Non-pigmented ciliary epithelial cell (primary cell): ENCODE measurements around the gene PCDHA1.

Source experiments
- DNase-seq: peaks from one replicate; pipeline ENCODE4 v3.0.0-alpha.2; 2010; ENCODE audit warnings: low read depth

The PCDHA1 gene

GRCh38 chr5:140923601-140924000, 137.7 kb downstream of the PCDHA1 start:
- no peak for DNase-seq

GRCh38 chr5:140925806-140926442, 140.0 kb downstream of the PCDHA1 start, which contains the start of gene PCDHAC1:
TSS of gene PCDHAC1 (plus strand) at chr5:140926299. CDS start at chr5:140926893, 594 bp downstream.
- no peak for DNase-seq

DNA sequence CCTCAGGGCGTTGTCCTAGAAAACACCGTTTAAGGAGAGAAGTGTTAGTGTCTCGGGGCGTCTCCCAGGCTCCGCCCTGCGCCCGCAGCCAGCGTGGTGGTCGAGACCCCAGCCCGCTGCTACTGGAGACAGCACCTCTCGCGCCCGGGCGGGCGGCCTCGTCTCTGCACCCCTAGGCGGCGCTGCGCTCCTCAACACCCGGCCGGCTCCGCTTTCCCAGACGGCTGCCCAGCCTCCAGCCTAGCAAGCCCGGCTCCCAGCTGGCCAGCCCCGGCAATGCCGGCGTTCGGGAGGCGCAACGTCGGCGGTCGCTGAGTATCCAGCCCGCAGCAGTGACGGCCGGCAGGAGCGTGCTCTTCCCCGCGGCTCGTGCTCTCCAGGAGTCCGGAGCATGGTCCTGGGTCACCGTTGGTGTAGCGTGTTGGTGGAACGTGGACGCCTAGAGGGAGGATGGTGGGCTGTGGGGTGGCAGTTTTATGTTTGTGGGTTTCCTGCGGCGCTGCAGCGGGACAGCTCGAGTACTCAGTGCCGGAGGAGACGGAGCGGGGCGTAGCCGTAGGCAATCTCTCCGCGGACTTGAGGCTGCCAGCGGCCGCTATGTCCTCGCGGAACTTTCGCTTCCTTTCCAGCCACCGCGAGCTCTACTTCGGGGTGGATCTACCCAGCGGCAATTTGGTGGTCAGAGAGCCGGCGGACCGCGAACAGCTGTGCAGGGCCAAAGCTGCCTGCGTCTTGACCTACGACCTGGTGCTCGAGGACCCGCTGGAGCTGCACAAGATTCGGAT, 140.7 kb downstream of the PCDHA1 start:
- DNase-seq, result no peak

GRCh38 chr5:140927228-140927573, 141.3 kb downstream of the PCDHA1 start:
- DNase-seq, result no peak

DNA sequence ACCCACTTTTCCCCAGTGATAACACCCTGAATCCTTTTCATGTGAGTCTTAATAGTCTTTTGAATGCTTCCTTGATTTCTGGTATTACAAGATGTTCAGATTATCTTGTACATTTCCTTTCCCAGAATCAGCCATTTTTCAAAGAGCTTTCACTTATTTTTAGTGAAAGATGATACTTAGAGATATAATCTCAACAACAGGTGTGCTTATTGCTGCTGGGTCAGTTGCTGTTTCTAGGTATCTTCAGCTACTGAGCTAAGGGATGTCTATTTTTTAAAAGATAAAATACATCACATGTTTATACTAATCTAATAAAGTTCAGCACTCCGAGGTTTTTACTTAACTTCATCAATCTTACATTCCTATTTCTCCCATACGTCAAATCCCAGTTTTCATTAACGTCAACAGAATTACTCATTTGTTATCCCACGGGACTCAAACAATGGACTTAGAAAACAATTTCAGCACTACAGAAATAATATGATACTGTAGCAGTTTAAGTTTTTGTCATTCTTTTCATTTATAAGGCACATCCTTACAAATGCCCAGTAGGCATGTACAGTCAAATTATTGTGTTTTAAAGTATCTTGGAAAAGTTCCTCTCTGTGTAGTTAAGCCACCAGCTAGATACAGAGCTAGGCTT, 149.1 kb downstream of the PCDHA1 start:
- no peak for DNase-seq

DNA sequence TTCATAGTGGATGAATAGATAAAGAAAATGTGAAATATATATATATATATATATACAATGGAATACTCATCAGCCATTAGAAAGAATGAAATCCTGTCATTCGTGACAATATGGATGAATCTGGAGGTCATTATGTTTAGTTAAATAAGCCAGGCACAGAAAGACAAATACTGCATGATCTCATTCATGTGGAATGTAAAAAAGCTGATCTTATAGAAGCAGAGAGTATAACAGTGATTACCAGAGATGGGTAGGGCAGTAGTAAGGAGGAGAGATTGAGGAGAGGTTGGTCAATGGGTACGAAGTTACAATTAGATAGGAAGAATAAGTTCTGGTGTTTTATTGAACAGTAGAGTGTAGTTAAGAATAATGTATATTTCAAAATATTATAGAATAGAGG, 160.6 kb downstream of the PCDHA1 start:
- no peak for DNase-seq

- DNase-seq, result no peak
These were observed 165.7 kb downstream of the PCDHA1 start for GRCh38 chr5:140951636-140952035.

GRCh38 chr5:140953234-140953633, 167.3 kb downstream of the PCDHA1 start:
- DNase-seq, result no peak

DNA sequence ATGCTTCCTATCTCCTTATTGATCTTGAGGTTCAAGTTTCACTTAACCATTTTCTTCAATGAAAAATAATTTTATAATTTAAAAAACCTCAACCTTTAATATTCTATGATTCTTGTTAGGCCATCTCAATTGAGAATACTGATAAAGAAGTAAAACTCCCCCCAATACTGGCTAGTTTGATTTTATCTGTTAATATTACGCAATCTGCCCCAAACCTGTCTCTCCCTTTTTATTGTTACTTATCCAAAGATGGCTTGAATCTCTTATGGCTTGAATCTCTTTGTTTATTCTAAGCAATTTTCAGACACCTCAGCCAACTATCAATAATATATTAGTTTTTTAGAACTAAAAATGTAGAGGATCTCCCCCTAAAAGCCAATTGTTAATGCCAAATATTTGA, 176.2 kb downstream of the PCDHA1 start:
- DNase-seq, result no peak

DNA sequence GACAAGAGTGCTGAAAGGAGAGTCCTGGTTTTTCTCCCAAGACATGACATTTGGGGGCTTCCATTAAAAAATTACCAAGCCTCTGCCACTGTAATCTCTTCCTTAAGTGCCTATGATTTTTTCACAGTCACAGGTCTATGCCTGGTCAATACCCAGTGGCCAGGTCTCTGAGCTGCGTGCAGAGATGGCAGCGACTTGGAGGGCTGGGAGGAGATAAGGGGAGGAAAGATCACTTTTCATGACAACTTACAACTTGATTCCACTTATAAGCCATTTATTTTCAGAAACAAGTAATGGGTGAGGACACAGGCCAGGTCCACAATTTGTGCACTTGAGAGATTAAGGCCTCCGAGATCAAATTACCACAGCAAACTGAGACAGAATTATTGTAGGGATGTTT, 178.4 kb downstream of the PCDHA1 start:
- no peak for DNase-seq

- no peak for DNase-seq
These were observed 180.0 kb downstream of the PCDHA1 start for GRCh38 chr5:140965905-140966292.

DNA sequence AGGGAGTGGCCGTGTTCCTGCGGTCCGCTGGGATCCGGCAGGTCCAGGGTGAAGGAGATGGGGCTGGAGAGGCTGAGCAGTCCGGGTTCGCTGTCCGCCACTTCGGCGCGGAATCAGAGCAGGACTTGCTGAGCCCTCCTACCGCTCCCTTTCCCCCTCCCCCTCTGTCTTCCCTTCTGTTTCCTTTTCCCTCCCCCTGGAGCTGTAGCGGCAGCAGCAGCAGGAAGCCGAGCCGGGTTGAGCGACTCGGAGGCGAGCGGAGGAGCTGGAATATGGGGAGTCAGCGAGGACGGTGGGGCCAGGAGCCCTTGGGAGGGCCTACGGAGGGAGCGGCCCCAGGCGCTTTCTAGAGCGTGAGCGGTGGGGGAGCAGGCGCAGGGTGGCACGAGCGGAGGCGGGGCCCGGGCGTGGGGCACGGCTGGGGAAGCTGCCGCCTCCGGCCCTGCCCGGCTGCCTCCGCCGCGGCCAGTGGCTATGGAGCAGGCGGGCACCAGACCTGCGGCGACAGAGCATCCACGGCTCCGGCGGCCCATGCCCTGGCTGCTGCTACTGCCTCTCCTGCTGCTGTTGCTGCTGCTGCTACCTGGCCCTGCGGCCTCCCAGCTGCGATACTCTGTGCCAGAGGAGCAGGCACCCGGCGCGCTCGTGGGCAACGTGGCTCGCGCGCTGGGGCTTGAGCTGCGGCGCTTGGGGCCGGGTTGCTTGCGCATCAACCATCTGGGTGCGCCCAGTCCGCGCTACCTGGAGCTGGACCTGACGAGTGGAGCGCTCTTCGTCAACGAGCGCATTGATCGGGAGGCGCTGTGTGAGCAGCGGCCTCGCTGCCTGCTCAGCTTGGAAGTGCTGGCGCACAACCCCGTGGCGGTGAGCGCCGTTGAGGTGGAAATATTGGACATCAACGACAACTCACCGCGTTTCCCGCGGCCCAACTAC, 180.6 kb downstream of the PCDHA1 start, which contains the start of gene PCDHAC2:
PCDHAC2 (plus strand) TSS at position 184 of the 933 bp plus-strand sequence; CDS start at position 475, 291 bp downstream.
- no peak for DNase-seq

- no peak for DNase-seq
These were observed 181.4 kb downstream of the PCDHA1 start for GRCh38 chr5:140967226-140967893.

DNA sequence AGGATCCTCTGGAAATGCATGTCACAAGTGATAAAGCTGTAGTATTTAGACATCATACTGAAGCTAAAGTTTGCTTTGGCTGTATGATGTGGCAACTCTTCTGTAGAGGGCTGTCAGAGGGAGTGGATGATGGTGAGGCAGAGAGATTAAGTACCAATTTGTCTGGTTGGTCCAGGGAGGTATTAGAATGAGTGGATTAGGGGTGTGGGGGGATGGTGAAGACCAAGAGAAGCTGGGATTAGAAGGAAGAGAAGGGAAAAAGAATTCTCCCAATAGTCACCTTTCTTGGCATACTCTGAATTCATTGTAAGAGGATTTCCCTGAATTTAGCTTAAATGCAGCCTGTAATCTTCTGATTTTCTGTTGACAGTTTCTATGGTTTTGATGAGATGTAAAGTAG, 183.9 kb downstream of the PCDHA1 start:
- DNase-seq, result no peak

GRCh38 chr5:140973550-140973949, 187.6 kb downstream of the PCDHA1 start:
- DNase-seq, result no peak

DNA sequence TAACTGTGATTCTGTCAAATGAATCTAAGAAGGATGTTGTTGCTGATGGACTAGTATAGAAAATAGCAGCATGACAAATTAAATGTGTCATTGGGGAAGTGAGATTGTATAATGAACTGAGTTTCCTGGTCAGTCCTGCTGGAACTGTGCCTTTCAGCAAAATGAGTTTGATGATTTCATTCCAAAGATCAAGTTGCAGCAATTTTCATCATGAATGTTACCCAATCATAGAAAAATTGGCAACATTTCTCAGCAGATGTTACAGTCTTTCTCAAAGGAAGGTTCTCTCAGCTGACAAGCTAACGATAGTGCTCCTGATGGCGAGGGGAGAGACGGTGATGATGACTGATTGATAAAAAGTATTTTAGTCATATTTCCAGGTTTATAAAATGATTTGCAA, 191.1 kb downstream of the PCDHA1 start:
- DNase-seq, result no peak

GRCh38 chr5:140978260-140978659, 192.3 kb downstream of the PCDHA1 start:
- no peak for DNase-seq

DNA sequence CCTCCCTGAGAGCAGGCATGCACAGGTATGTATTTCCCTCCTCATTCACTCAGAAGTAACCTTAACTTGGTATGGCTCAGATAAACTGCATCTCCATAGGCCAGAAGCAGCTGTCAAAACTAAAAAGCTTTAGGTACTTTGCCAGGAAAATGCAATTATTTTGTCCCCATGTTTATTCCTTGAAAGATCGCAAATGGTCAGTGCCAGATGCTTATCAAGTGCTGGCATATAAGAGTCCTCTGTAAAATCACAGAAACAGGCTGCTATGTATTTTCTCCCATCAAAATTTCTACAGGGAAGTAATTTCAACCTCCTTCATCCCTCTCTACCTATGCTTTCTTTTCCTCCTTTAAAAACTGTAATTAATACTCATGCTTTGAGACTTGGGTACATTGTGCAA, 193.0 kb downstream of the PCDHA1 start:
- no peak for DNase-seq

DNA sequence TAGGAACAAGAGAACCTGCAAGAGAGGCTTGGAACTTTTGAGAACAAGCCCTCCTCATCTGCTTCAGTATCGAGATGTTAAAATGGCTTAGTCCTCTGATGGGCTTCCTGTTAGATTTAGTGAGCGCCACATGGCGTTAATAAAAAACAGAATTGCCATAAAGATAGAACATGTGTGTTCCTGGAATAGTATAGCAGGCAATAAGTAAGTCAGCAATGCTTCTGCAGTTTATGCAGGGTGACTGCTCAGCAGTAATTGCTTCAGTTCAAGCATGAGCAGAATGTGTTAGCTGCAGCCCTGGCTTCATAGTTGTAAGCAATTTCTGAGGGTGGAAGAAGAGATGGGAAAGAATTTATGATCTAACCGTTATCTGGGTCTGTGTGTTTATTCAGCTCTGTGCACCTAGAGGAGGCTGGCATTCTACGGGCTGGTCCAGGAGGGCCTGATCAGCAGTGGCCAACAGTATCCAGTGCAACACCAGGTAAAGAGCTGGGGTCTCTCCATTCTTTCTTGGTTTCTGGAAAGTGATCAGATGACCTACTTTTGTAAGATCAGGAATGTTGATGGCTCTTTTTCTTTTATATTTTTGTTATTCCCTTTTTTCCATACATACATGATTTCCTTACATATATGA, 196.3 kb downstream of the PCDHA1 start:
- DNase-seq, result no peak

DNA sequence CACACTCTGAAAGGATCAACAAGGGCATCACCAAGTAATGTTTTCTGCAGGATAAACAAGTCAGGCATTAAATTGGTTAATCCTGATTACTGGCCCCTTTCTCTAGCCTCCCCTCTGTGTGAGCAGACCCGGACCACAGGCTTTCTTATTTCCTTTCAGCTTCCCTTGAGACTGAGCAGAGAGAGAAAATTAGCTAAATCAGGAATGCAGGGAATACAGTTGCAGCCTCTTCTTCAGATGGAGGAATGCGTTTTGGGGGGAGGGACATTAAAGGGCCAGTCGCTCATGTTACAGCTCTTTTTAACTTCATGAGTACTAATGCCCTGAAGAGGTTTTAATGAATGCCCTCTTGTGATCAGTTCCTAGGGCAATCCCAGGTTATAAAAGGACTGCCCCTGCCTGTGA, 200.2 kb downstream of the PCDHA1 start:
- no peak for DNase-seq

GRCh38 chr5:140988100-140988499, 202.2 kb downstream of the PCDHA1 start:
- no peak for DNase-seq
